Measurements from ENCODE around the gene KANSL1. TPM values are rescaled to one million over a fixed set of nuclear protein-coding genes. Genes with fewer than 3 reads are reported as not detected.
"Not testable (repeated sequence)": the region's sequence is repeated elsewhere in the genome, so short reads cannot be mapped to it uniquely, and the experiment has no call there.

Gene KANSL1
- total RNA-seq, 1 donor from 2014 or later: 129 TPM

DNA sequence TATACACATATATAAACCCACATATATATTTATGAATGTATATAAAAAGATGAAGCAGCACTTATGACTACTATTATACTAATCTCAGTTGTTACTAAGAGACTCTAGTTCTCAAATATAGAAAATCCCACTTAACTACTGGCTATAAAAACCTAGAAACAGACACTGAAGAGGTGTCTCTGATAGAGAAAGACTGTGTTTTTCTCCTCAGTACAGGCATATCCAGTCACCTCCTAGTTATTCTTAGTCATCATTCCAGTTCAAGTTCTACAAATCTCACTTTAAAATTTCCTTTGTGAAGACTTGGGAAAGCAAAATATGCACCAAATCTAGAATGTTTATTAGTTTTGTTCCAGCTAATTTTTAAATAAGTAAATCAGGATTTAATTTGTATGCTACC, 100.2 kb downstream of the KANSL1 start:
- Mint-ChIP-seq H3K27ac (no peak overlapping the region), H3K4me3 (no peak overlapping the region), H3K4me1 (ENCODE audit: unreplicated experiment) (peaks cover under 1% of the 10 kb centered on the region), H3K36me3 (peaks cover 12% of the 10 kb centered on the region), H3K27me3 (no peaks in the 10 kb centered on the region), H3K9me3 (no peaks in the 10 kb centered on the region)
- TF ChIP-seq, protein P1, sequence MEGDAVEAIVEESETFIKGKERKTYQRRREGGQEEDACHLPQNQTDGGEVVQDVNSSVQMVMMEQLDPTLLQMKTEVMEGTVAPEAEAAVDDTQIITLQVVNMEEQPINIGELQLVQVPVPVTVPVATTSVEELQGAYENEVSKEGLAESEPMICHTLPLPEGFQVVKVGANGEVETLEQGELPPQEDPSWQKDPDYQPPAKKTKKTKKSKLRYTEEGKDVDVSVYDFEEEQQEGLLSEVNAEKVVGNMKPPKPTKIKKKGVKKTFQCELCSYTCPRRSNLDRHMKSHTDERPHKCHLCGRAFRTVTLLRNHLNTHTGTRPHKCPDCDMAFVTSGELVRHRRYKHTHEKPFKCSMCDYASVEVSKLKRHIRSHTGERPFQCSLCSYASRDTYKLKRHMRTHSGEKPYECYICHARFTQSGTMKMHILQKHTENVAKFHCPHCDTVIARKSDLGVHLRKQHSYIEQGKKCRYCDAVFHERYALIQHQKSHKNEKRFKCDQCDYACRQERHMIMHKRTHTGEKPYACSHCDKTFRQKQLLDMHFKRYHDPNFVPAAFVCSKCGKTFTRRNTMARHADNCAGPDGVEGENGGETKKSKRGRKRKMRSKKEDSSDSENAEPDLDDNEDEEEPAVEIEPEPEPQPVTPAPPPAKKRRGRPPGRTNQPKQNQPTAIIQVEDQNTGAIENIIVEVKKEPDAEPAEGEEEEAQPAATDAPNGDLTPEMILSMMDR (conservative IDR thresholded peaks at IDR 0.05): no peak
- no peak for DNase-seq (ENCODE audit: extremely low spot score, unreplicated experiment)

DNA sequence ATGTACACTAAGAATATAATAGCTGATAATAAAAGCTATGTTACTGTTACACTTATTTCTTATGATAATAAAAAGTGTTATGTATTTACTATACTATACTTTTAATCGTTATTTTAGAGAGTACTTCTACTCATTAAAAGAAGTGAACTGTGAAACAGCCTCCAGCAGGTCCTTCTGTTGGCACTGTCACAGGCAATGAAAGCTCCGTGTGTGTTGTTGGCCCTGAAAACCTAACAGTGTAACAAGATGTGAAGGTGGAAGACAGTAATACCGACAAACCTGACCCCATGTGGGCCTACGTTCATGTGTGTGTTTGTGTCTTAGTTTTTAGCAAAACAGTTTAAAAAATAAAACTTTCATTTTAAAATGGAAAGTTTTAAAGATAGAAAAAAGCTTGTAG, 102.4 kb downstream of the KANSL1 start:
- no peaks in the 10 kb centered on the region for H3K27me3 Mint-ChIP-seq
- H3K4me1 Mint-ChIP-seq (ENCODE audit: unreplicated experiment): no peaks in the 10 kb centered on the region
- peaks cover 21% of the 10 kb centered on the region for H3K36me3 Mint-ChIP-seq
- H3K9me3 Mint-ChIP-seq: no peaks in the 10 kb centered on the region
- no peak overlapping the region for H3K4me3 Mint-ChIP-seq
- TF ChIP-seq, protein P1 (conservative IDR thresholded peaks at IDR 0.05): no peak
- no peak overlapping the region for H3K27ac Mint-ChIP-seq
- no peak for DNase-seq (ENCODE audit: extremely low spot score, unreplicated experiment)

DNA sequence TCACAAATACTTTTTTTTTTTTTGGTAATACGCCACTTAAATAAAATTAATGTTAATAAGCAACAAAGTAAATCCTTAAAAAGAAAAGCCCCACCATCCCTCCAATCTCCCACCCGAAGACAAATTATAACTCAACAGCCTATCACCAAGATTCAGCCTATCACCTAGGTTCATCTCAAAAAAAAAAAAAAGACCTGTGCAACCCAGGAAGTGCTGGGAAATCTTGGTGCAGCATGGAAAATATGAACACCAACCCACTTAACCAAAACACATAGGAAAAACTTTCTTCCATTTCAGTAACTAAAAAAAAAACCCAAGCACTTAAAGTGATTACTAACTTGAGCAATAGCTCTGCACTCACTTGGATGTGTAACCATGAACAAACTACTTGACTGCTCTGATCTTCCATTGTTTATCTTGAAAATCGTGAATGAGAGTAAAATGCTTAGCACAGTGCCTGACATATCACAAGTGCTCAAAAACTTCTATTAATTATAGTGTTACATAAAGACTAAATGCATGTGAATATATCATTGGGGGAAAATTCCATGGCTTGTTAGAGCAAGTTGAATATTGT, 103.8 kb downstream of the KANSL1 start:
- H3K4me1 Mint-ChIP-seq (ENCODE audit: unreplicated experiment): no peaks in the 10 kb centered on the region
- no peak for DNase-seq (ENCODE audit: extremely low spot score, unreplicated experiment)
- H3K36me3 Mint-ChIP-seq: peaks cover 21% of the 10 kb centered on the region
- peak overlapping the region; percentile 25 for H3K27ac Mint-ChIP-seq
- H3K4me3 Mint-ChIP-seq: no peak overlapping the region
- H3K9me3 Mint-ChIP-seq: no peaks in the 10 kb centered on the region
- H3K27me3 Mint-ChIP-seq: no peaks in the 10 kb centered on the region
- TF ChIP-seq, protein P1 (conservative IDR thresholded peaks at IDR 0.05): no peak

DNA sequence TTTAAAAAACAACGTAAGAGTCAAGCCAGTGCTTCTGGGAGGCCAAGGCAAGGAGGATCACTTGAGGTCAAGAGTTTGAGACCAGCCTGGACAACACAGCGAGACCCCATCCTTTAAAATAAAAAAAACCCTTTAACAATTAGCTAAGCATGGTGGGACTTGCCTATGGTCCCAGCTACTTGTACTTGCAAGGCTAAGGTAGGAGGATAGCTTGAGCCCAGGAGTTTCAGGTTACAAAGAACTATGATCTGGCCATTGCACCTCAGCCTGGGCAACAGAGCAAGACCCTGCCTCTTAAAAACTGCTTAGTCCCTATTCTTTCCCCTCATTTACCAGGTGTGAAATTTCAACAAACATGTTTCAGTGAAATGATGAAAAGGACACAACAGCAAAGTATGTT, 104.6 kb downstream of the KANSL1 start:
- TF ChIP-seq, protein P1 (conservative IDR thresholded peaks at IDR 0.05): no peak
- DNase-seq (ENCODE audit: extremely low spot score, unreplicated experiment): no peak
- no peaks in the 10 kb centered on the region for H3K4me1 Mint-ChIP-seq (ENCODE audit: unreplicated experiment)
- peaks cover 21% of the 10 kb centered on the region for H3K36me3 Mint-ChIP-seq
- no peak overlapping the region for H3K27ac Mint-ChIP-seq
- H3K9me3 Mint-ChIP-seq: no peaks in the 10 kb centered on the region
- no peaks in the 10 kb centered on the region for H3K27me3 Mint-ChIP-seq
- H3K4me3 Mint-ChIP-seq: no peak overlapping the region

DNA sequence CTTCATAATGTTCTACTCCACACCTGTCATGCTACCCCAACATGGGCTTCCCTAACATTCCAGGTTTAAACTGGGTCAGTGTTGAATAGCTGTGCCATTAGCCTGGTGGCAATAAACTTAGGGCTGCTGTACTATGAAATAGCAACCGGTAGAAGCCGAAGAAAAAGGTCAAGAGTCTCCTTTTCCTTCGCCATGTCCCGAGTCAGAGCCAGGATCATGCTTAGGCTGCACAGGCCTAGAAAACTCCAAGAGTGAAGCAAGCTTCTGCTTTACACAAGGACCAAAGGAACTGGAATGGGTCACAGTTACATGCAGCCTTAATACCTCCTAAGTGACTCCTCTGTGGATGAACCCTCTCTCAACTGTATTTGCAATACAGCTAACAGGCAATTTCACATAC, 105.4 kb downstream of the KANSL1 start:
- H3K9me3 Mint-ChIP-seq; H3K4me1 Mint-ChIP-seq (ENCODE audit: unreplicated experiment); H3K4me3 Mint-ChIP-seq; H3K27me3 Mint-ChIP-seq; DNase-seq (ENCODE audit: extremely low spot score, unreplicated experiment); H3K27ac Mint-ChIP-seq: not testable (repeated sequence)
- H3K36me3 Mint-ChIP-seq: peaks cover 21% of the 10 kb centered on the region

DNA sequence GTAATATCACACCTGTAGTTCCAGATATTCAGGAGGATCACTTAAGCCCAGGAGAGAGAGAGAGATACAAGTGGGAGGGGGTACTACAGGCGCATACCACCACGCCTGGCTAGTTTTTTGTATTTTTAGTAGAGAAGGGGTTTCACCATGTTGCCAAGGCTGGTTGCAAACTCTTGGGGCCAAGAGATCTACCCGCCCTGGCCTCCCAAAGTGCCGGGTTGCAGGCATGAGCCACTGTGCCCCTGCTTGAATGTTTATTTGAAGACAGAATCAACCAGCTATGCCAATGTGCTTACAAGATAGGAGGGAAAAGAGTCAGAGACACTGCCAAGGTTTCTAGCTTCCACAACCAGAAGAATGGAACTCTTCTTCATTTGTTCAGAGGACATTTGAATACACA, 106.4 kb downstream of the KANSL1 start:
- Mint-ChIP-seq H3K36me3 (peaks cover 21% of the 10 kb centered on the region), H3K27ac (no peak overlapping the region), H3K9me3 (no peaks in the 10 kb centered on the region), H3K4me3 (no peak overlapping the region), H3K27me3 (no peaks in the 10 kb centered on the region), H3K4me1 (ENCODE audit: unreplicated experiment) (peaks cover 8% of the 10 kb centered on the region)
- no peak for DNase-seq (ENCODE audit: extremely low spot score, unreplicated experiment)
- TF ChIP-seq, protein P1 (conservative IDR thresholded peaks at IDR 0.05): no peak
